ENCODE measurements around the gene KCNN3. TPM values are rescaled to one million over a fixed set of nuclear protein-coding genes. Genes with fewer than 3 reads are reported as not detected.
A peak's percentile ranks its signal among the peaks of the same experiment; 100 is the strongest.

KCNN3 gene
- total and polyA plus RNA-seq, 2 of the 13 experiments (the other 11 are each of a cell fraction or from before 2014, with no cell fraction given), result not detected

GRCh38 chr1:154843636-154844296 lies 26.3 kb downstream of the KCNN3 start:
- no TSS peak for BruUV-seq (replicated peaks)
- H3K36me3 ChIP-seq (replicated peaks in 1 of 2; ENCODE audit: control insufficient read depth in 1 of 2, insufficient read depth in 2 of 2, low read length in 2 of 2), result no peaks in the 10 kb centered on the region
- DNase-seq (ENCODE audit: low spot score) (no peak), FAIRE-seq (no peak), ATAC-seq (no peak)
- WGBS (ENCODE audit: low lambda C conversion rate), result 25% methylated on average over 11 of the region's 15 CpGs
- H3K9ac ChIP-seq (ENCODE audit: insufficient read depth, low read depth, low read length), result no peak overlapping the region
- in situ Hi-C loops (cut with HindIII; ENCODE audit: extremely low pct_ligation_motif_present, low pct_unique_long_range_greater_than_20kb) (no loop called here), intact Hi-C loops (cut with micrococcal nuclease; ENCODE audit: unreplicated experiment) (no loop called here)
- TF ChIP-seq GATA4 (IDR thresholded peaks at IDR 0.05; ENCODE audit: borderline replicate concordance, low read depth) (no peak), MTF2 (CRISPR knock-in tag; IDR thresholded peaks at IDR 0.05; ENCODE audit: borderline replicate concordance) (no peak)
- H3K4me2 ChIP-seq (ENCODE audit: low read depth, low read length), result no peak overlapping the region
- peaks cover 8 to 76% of the 10 kb centered on the region in 2 experiments for H3K27me3 ChIP-seq (ENCODE audit: control insufficient read depth in 1 of 2, insufficient read depth in 2 of 2, low read length in 2 of 2)
- no peaks in the 10 kb centered on the region for H3K9me3 ChIP-seq (ENCODE audit: low read length)
- no peak overlapping the region for H2AFZ ChIP-seq (ENCODE audit: low read length)
- no peak overlapping the region for H3K4me3 ChIP-seq (replicated peaks in 1 of 3; ENCODE audit: insufficient read depth in 1 of 3, low read depth in 2 of 3, low read length in 3 of 3)
- no peaks in the 10 kb centered on the region for H4K20me1 ChIP-seq (ENCODE audit: insufficient read depth, low read length)
- ChIA-PET CTCF (ENCODE audit: low intra/inter-chr PET ratio, low total read pairs) (no interaction called here), POLR2A (no interaction called here)
- H3K27ac ChIP-seq (ENCODE audit: extremely low read length, insufficient read depth, low read length), result no peak overlapping the region
- H3K79me2 ChIP-seq (ENCODE audit: insufficient read depth, low read length), result no peaks in the 10 kb centered on the region
- H3K4me1 ChIP-seq (ENCODE audit: insufficient read depth, low read length), result no peaks in the 10 kb centered on the region

DNA sequence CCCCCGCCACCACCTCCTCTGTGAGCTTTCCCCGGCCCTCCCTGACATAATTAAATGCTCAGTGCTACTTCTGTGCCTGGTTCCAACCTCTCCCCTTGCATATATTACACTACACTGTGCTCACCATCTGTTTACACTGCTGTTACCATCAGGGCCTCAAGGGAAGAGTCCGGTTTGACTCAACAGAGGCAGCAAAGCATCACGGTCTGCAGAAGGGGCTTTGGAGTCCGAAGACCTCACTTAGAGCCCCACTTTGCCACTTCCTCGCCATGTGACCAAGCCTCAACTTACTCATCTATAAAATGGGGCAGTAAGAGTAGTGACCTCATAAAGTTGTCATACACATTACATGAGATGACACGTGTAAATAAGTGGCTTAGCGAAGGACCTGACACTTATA lies 27.4 kb downstream of the KCNN3 start:
- Histone ChIP-seq H3K9ac (ENCODE audit: insufficient read depth, low read depth, low read length) (no peak overlapping the region), H3K4me2 (ENCODE audit: low read depth, low read length) (no peak overlapping the region), H3K36me3 (replicated peaks in 1 of 2; ENCODE audit: control insufficient read depth in 1 of 2, insufficient read depth in 2 of 2, low read length in 2 of 2) (no peaks in the 10 kb centered on the region), H3K4me3 (replicated peaks in 1 of 3; ENCODE audit: insufficient read depth in 1 of 3, low read depth in 2 of 3, low read length in 3 of 3) (no peak overlapping the region), H3K27ac (ENCODE audit: extremely low read length, insufficient read depth, low read length) (no peak overlapping the region), H3K4me1 (ENCODE audit: insufficient read depth, low read length) (no peaks in the 10 kb centered on the region), H3K9me3 (ENCODE audit: low read length) (no peaks in the 10 kb centered on the region), H4K20me1 (ENCODE audit: insufficient read depth, low read length) (no peaks in the 10 kb centered on the region), H3K27me3 (ENCODE audit: control insufficient read depth in 1 of 2, insufficient read depth in 2 of 2, low read length in 2 of 2) (peaks cover 13 to 76% of the 10 kb centered on the region in 2 experiments), H2AFZ (ENCODE audit: low read length) (no peak overlapping the region), H3K79me2 (ENCODE audit: insufficient read depth, low read length) (no peaks in the 10 kb centered on the region)
- in situ Hi-C loops (cut with HindIII; ENCODE audit: extremely low pct_ligation_motif_present, low pct_unique_long_range_greater_than_20kb) (no loop called here), intact Hi-C loops (cut with micrococcal nuclease; ENCODE audit: unreplicated experiment) (no loop called here)
- TF ChIP-seq CREB1 (IDR thresholded peaks at IDR 0.05) (0 out of 2 replicates have a peak, but pooled peaks have one; percentile 44), CREB1 (CRISPR knock-in tag; IDR thresholded peaks at IDR 0.05) (no peak), NKX3-1 (CRISPR knock-in tag; IDR thresholded peaks at IDR 0.05) (no peak), PAXIP1 (CRISPR knock-in tag; conservative IDR thresholded peaks at IDR 0.05) (no peak), ZNF629 (CRISPR knock-in tag; conservative IDR thresholded peaks at IDR 0.05) (peak; percentile 68)
- TF ChIP-seq, protein P1, sequence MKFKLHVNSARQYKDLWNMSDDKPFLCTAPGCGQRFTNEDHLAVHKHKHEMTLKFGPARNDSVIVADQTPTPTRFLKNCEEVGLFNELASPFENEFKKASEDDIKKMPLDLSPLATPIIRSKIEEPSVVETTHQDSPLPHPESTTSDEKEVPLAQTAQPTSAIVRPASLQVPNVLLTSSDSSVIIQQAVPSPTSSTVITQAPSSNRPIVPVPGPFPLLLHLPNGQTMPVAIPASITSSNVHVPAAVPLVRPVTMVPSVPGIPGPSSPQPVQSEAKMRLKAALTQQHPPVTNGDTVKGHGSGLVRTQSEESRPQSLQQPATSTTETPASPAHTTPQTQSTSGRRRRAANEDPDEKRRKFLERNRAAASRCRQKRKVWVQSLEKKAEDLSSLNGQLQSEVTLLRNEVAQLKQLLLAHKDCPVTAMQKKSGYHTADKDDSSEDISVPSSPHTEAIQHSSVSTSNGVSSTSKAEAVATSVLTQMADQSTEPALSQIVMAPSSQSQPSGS (CRISPR knock-in tag; IDR thresholded peaks at IDR 0.05), result no peak
- WGBS (ENCODE audit: low lambda C conversion rate), result 16% methylated on average over 7 of the region's 8 CpGs
- DNase-seq (ENCODE audit: low spot score) (no peak), ATAC-seq (no peak), FAIRE-seq (no peak)
- POLR2A ChIA-PET, result no interaction called here
- CTCF ChIA-PET (ENCODE audit: low intra/inter-chr PET ratio, low total read pairs), result no interaction called here
- BruUV-seq (replicated peaks), result no TSS peak

All from HepG2 (cell line).